HG03039 (cell line): ENCODE results near the gene NFKB2.

ENCODE experiments used
- ATAC-seq: cut with Tn5 transposase; IDR thresholded peaks from one replicate; pipeline ENCODE4 v1.9.1; 2021; ENCODE audit warnings: mild to moderate bottlenecking, moderate library complexity; ENCODE audit not compliant: unreplicated experiment

NFKB2 gene

DNA sequence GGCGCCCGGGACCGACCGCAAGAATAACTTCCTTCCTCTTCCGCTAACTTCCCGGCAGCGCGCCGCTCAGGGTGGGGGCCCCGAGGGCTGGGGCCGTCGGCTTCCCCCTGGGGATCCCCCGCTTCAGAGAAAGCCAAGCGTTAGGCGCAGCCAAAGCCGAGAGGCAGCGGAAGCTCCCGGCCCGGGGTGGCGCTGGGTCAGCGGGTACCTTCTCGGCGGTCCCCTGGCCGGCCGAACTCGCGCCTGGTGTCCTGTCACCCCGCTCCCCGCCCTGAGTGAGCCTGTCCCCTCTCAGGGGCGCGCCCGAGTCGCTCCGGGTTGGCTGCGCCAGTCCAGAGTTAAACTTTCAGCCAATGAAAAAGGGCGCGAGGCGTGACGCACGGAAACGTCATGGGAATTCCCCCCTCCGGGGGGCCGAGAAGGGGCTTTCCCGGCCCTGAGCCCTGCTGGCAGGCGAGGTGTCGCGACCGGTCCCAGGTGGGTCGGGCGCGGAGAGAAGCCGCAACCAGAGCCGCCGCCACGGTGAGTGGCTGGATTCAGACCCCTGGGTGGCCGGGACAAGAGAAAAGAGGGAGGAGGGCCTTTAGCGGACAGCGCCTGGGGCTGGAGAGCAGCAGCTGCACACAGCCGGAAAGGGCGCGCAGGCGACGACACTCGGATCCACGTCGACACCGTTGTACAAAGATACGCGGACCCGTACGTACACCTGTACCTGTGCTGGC is 1.3 kb upstream of the NFKB2 start:
- peak; percentile 76 for ATAC-seq

DNA sequence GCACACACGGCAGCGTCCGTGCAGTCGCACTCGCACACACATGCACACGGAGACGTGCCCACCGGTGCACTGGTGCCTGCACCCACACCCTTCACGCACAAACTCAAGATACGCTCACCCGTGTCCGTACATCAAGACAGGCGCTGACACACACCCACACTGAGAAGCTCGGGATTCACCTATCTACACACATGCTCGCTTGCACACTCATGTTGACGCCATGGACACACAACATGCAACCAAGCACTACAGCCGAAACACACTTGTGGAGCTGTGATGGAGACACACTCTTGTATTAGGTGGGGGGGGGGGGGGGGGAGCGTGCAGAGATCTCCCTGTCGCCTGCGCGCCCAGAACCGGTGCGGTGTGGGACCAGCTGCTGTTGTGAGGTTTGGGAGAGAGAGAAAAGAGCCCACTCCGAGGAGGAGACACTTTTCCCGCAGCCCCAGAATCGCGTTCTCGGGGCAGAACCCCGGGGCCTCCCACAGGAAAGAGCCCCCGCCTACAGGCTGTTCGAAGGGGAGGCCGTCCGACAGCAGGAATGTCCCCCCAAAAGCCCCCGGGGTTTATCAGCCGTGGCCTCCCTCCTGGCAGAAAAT is 605 bp upstream of the NFKB2 start:
- peak; percentile 2 for ATAC-seq

DNA sequence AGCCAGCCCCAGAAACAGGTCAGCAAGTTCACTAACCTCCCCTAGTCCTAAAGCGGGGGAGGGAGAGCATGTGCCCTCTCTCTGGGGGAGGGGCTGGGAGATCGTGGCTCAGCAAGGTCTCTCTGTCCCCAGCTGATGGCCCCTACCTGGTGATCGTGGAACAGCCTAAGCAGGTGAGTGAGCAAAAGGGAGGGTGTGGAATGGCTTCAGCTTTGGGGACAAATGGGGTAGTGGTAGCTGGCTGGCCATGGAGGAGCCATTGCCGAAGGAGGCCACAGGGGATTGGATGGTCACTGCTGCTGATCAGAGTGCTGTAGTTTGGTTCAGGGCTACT is 779 bp downstream of the NFKB2 start:
- ATAC-seq: no peak

DNA sequence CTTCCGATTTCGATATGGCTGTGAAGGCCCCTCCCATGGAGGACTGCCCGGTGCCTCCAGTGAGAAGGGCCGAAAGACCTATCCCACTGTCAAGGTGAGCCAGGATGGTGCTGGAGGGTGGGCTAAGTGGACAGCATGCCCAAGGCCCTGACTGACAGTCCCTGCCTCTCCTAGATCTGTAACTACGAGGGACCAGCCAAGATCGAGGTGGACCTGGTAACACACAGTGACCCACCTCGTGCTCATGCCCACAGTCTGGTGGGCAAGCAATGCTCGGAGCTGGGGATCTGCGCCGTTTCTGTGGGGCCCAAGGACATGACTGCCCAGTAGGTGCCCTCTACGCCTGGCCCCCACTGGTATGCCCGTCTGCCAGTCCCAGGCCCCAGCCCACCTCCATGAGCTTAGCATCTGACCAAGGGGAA is 1.2 kb downstream of the NFKB2 start:
- ATAC-seq: no peak

DNA sequence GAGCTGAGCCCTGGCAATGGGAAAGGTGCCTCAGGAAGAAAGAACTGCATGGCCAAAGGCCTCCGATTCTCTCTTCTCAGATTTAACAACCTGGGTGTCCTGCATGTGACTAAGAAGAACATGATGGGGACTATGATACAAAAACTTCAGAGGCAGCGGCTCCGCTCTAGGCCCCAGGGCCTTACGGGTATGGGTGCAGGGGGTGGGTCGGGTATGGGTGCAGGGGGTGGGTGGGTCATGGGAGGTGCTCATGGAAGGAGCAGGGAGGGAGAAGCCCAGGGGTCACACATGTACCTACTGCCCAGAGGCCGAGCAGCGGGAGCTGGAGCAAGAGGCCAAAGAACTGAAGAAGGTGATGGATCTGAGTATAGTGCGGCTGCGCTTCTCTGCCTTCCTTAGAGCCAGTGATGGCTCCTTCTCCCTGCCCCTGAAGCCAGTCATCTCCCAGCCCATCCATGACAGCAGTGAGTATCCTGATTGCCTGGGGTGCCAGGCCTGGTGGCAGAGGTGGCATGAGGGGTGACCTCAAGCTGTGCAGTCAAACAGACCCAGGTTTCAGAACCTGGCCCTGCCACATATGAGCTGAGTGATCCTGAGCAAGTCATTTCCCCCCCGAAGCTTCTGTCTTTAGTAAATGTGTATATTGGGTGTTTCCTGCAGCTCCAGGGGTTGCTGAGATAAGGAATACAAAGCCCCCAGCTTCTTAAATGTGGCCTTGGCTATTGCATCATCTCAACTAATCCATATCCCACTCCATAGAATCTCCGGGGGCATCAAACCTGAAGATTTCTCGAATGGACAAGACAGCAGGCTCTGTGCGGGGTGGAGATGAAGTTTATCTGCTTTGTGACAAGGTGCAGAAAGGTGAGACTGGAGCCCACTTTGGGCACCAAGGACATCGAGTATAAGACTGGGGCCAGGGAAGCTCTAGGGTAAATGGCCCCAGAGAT is 2.0 kb downstream of the NFKB2 start:
- ATAC-seq: no peak

DNA sequence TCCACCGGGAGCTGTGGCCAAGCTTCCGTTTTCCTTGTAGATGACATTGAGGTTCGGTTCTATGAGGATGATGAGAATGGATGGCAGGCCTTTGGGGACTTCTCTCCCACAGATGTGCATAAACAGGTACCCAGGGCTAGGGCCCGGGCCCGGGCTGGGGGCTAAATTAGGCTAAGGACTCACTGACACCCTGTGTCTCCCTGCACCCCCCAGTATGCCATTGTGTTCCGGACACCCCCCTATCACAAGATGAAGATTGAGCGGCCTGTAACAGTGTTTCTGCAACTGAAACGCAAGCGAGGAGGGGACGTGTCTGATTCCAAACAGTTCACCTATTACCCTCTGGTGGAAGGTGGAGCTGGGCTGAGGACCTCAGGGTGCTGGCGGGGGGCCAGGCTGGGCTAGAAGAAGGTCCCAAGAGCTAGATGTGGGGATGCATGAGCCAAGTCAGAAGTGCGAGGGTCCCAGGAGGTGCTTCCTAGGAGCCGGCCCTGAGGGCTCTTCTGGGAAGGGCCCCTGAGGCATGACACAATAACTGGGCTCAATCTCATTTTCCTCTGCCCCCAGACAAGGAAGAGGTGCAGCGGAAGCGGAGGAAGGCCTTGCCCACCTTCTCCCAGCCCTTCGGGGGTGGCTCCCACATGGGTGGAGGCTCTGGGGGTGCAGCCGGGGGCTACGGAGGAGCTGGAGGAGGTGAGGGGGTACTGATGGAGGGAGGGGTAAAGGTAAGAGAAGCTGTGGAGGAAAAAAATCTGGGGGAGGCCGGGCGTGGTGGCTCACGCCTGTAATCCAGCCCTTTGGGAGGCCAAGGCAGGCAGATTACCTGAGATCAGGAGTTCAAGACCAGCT is 2.9 kb downstream of the NFKB2 start:
- no peak for ATAC-seq

DNA sequence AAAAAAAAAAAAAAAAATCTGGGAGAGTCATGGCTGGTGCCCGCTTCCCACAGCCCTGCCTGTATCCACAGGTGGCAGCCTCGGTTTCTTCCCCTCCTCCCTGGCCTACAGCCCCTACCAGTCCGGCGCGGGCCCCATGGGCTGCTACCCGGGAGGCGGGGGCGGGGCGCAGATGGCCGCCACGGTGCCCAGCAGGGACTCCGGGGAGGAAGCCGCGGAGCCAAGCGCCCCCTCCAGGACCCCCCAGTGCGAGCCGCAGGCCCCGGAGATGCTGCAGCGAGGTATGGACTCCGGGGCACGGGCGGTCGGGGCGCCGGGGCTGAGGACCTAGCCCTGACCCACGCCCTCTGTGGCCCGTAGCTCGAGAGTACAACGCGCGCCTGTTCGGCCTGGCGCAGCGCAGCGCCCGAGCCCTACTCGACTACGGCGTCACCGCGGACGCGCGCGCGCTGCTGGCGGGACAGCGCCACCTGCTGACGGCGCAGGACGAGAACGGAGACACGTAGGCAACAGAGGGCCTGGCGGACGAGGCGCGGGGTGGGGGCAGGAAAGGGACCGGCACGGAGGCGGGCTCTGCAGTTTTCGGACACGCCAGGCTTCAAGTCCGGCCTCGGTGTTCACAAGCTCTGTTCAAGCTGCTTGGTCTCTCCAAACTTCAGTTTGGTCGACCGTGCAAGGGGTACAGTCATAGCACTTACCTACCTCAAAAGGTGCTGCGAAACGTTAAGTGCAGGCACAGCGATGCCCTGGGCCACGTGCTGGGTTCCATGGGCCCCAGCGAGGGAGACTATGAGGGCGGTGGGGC is 3.9 kb downstream of the NFKB2 start:
- ATAC-seq: peak; percentile 32

DNA sequence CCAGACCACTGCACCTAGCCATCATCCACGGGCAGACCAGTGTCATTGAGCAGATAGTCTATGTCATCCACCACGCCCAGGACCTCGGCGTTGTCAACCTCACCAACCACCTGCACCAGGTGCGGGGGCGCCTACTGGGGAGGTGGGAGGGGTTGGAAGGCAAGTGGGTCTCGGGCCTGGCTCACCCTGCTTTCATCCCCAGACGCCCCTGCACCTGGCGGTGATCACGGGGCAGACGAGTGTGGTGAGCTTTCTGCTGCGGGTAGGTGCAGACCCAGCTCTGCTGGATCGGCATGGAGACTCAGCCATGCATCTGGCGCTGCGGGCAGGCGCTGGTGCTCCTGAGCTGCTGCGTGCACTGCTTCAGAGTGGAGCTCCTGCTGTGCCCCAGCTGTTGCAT is 4.6 kb downstream of the NFKB2 start:
- no peak for ATAC-seq

DNA sequence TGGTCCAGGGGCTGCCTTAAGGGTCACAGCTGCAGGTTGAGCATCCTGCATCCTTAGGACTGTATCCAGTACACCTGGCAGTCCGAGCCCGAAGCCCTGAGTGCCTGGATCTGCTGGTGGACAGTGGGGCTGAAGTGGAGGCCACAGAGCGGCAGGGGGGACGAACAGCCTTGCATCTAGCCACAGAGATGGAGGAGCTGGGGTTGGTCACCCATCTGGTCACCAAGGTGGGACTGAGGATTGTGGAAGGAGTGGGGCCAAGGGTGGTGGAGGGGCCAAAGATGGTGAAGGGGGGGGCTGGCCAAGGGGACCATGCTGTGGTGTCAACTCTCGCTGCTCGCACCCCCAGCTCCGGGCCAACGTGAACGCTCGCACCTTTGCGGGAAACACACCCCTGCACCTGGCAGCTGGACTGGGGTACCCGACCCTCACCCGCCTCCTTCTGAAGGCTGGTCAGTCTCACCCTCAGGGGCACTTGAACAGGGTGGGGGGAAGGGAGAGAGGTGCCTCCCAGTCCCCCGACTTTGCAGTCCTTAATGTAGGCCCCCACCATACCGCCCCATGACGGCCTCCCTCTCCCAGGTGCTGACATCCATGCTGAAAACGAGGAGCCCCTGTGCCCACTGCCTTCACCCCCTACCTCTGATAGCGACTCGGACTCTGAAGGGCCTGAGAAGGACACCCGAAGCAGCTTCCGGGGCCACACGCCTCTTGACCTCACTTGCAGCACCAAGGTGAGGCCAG is 5.3 kb downstream of the NFKB2 start:
- no peak for ATAC-seq

DNA sequence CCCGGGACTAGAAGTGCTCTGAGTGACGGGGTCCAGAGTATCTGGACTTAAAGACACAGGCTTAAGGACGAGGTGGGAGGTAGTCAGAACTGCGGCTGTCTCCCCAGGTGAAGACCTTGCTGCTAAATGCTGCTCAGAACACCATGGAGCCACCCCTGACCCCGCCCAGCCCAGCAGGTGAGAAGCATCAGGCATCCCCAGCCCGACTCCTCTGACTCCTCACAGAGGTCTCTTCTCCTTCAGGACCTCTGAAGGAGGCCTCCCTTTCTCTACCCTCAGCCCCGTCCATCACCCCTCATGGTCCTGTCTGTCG is 5.8 kb downstream of the NFKB2 start:
- ATAC-seq: no peak

DNA sequence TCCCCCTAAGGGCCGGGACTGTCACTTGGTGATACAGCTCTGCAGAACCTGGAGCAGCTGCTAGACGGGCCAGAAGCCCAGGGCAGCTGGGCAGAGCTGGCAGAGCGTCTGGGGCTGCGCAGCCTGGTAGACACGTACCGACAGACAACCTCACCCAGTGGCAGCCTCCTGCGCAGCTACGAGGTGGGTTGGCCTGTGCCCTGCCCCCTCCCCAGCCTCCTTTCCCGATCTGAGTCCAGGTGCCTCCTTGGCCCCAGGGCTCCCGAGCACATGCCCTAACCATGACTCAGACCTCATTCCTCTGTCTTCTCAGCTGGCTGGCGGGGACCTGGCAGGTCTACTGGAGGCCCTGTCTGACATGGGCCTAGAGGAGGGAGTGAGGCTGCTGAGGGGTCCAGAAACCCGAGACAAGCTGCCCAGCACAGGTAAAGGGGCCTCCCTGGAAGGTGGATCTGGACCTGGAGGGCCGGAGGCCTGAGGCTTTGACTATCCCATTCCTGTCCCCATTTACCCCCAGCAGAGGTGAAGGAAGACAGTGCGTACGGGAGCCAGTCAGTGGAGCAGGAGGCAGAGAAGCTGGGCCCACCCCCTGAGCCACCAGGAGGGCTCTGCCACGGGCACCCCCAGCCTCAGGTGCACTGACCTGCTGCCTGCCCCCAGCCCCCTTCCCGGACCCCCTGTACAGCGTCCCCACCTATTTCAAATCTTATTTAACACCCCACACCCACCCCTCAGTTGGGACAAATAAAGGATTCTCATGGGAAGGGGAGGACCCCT is 6.4 kb downstream of the NFKB2 start:
- no peak for ATAC-seq

DNA sequence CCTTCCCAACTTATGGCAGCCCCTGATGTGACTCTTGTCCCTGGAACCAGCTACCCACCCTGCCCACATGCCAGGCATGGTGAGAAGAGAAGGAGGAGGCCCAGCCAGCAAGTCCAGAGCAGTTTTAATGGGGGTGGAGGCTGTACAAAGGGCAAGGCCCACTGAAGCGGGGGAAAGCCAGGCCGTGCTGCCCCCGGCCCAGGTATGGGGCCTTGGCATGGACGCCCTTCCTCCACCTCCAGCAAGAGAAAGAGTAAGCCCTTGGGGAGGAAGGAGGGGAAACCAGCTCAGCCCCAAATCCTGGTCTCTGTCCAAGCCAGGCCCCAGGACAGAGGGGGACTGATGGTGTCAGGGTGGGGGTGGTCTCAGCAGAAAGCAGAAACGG is 7.0 kb downstream of the NFKB2 start:
- no peak for ATAC-seq

DNA sequence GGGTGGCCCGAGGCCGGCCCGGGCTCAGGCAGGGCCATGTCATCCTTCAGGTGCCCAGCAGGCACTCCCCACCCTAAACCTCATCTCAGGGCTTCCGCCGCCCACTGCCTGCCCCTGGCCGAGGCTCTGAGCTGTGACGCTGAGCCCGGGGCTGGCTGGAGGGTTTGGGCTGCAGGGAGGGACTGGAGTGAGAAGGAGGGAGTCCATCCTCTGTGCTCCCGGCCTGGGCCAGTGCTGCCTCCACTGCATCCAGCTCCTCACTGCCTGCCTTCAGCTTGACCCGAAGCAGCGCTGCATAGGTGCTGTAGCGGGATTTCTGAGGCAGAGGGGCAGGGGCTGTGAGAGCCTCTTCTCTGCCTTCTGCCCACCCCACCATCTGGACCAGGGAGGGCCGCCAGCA is 7.6 kb downstream of the NFKB2 start:
- ATAC-seq: no peak

DNA sequence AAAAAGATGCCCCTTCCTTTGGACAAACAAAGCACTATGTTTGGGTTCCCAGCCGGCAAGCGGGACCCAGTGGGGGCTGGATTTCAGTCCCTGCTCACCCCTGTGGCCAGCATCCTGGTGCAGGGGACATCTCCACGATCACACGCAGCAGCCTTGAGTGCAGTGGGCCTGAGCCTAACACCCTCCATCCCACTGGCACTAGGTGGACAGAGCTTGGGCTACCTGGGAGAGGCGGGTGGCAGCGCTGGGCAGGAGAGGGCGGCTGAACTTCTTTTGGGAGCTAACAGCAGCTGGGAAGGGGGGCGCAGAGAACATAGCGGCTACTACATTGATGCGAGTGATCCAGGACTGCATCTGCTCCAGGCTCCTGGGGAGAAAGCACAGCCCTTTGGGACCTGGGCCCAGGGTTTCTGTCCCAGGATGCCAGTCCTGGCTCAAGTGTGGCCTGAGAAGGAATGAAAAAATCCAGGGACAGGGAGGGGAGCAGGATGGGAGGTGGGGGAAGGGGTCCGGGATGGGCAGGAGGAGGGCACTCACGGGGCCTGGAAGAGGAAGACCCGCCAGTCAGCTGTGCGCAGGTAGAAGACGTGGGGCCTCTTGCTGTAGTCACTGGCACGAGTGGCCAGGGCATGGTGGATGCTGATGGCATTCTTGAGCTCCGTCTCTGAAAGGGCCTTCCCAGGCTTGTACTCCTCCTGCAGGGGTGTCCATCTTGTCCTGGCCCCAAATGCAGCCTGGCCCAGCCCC is 9.0 kb downstream of the NFKB2 start:
- no peak for ATAC-seq

DNA sequence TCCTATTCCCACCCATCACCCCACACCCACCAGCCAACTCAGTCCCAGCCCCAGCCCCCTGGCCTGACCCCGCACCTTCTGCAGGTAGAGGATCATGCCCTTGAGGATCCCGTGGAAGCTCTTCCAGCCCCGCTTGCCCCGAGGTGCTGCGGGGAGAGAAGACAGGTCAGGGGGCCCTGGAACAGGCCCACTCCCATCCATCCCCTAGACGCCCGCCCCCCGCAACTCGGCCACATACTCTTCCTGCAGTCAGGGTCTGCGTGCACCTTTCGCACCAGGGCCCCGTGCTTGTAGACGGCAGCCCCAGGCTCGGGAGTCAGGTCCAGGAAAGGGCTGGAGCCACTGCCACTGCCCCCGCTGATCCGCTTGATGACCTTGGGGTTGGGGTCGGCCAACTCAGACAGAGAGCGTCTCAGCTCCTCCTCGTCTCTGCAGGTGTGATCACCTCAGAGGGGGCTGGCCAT is 9.6 kb downstream of the NFKB2 start:
- no peak for ATAC-seq

DNA sequence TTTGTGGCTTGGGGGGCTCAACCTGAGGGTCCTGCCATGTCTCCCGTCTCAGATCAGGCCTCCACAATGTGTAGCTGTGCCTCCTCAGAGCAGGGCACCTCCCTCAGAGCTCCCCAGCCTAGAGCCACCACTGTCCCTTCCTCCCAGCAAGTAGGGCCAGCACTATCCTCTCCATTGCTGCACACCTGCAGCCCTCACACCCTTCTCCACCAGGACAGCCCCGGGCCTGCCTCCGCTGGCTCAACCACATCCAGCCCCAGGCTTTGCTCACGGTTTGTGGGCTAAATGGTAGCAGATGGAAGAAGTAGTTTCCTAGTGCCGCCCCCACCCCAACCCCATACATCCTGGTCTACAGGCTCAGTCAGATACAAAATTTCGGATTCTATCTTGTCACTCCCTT is 10.1 kb downstream of the NFKB2 start:
- ATAC-seq: no peak

DNA sequence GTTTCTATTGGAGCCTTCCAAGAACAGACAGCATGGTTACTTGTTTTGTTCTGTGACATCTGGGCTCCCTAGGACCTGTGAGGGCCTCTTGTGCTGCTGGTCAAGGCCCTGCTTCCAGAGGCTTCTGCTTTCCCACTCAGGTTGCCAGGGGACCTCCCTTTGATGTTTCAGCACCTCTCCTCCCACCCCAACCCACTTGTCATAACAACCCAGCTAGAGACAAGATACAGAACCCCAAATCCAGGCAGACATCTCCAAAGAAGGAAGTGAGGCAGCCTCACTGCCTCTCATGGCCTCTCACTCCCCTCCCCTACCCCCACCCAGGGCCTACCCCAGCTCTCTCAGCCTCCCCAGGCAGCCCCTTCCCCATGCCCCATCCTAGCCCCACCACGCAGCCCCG is 11.3 kb downstream of the NFKB2 start:
- no peak for ATAC-seq
